ENCODE data around the gene RIPOR1. TPM values are rescaled to one million over a fixed set of nuclear protein-coding genes. Genes with fewer than 3 reads are reported as not detected.

Gene RIPOR1
- total RNA-seq, 2 donors from 2014 or later: 43.9 to 66.9 TPM

DNA sequence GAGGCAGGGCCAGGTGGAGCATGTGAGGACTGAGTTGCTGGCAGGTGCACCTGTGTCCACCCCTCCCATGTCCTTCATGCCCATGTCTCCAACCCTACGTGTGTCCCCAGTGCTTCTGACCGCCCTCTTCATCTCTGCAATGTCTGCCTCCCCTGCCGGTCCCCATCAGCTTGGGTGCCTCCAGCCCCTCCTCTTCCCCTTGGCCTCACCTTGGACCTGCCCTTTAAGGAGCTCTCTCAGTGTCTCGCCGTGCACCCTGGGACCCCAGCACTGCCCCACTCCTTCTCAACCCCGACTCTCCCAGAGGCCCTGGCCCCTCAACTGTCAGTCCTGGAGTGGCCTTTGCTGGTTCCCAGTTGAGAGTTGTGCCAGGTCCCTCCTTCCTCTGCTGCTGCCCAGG is 15.0 kb downstream of the RIPOR1 start:
- H3K4me3 ChIP-seq: no peak overlapping the region
- TF ChIP-seq, protein P1, sequence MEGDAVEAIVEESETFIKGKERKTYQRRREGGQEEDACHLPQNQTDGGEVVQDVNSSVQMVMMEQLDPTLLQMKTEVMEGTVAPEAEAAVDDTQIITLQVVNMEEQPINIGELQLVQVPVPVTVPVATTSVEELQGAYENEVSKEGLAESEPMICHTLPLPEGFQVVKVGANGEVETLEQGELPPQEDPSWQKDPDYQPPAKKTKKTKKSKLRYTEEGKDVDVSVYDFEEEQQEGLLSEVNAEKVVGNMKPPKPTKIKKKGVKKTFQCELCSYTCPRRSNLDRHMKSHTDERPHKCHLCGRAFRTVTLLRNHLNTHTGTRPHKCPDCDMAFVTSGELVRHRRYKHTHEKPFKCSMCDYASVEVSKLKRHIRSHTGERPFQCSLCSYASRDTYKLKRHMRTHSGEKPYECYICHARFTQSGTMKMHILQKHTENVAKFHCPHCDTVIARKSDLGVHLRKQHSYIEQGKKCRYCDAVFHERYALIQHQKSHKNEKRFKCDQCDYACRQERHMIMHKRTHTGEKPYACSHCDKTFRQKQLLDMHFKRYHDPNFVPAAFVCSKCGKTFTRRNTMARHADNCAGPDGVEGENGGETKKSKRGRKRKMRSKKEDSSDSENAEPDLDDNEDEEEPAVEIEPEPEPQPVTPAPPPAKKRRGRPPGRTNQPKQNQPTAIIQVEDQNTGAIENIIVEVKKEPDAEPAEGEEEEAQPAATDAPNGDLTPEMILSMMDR (IDR thresholded peaks at IDR 0.05): no peak
- H3K9me3 ChIP-seq: no peaks in the 10 kb centered on the region
- H3K27me3 ChIP-seq: no peaks in the 10 kb centered on the region
- H3K27ac ChIP-seq: no peak overlapping the region
- H3K4me1 ChIP-seq: peaks cover 0 to 74% of the 10 kb centered on the region in 2 donors
- DNase-seq (ENCODE audit: low spot score): no peak
- peaks cover 81% of the 10 kb centered on the region for H3K36me3 ChIP-seq

DNA sequence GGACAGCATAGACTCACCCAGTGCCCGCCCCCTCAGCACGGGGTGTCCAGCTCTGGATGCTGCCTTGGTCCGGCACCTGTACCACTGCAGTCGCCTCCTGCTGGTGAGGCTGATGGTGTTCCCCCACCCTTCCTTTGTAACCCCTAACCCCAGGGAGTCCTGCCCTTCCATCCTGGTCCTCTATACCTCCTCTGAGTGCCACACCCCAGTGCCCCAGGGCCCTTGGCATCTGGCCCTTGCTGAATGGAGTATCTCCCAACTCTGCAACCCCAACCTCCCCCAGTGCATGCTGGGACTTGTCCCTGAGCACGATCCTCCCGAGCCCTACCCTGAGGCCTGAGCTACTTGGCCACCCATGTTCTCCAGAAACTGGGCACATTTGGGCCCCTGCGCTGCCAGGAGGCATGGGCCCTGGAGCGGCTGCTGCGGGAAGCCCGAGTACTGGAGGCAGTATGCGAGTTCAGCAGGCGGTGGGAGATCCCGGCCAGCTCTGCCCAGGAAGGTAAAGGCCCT is 15.8 kb downstream of the RIPOR1 start:
- peaks cover 0 to 66% of the 10 kb centered on the region in 2 donors for H3K4me1 ChIP-seq
- H3K27me3 ChIP-seq: no peaks in the 10 kb centered on the region
- H3K36me3 ChIP-seq: peaks cover 85% of the 10 kb centered on the region
- H3K4me3 ChIP-seq: no peak overlapping the region
- TF ChIP-seq, protein P1 (IDR thresholded peaks at IDR 0.05): no peak
- no peak overlapping the region for H3K27ac ChIP-seq
- DNase-seq (ENCODE audit: low spot score): no peak
- no peaks in the 10 kb centered on the region for H3K9me3 ChIP-seq

DNA sequence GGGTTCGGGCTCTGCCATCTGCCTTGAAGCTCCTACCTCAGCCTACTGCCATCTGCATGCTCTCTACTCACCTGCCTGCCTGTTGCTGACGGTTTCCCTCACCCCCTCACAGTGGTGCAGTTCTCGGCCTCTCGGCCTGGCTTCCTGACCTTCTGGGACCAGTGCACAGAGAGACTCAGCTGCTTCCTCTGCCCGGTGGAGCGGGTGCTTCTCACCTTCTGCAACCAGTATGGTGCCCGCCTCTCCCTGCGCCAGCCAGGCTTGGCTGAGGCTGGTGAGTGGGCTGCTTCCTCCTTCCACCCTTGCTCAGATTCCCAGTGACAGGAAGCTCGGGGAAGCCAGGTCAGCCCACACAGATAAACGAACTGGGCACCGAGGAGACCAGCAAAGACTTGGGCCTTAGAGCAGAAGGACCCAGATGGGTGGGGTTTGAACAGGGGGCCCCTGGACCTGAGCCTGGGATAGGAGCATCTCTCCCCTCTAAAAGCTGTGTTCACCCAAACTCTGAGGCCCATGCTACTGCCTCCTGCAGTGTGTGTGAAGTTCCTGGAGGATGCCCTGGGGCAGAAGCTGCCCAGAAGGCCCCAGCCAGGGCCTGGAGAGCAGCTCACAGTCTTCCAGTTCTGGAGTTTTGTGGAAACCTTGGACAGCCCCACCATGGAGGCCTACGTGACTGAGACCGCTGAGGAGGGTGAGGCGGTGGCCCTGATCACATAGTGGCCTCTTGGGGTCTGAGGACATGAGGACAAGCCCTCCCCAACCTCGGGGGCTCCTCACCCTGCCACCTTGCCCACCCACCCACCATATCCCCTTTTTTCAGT is 16.4 kb downstream of the RIPOR1 start:
- Histone ChIP-seq H3K27me3 (no peaks in the 10 kb centered on the region), H3K4me3 (no peak overlapping the region), H3K36me3 (peaks cover 84% of the 10 kb centered on the region), H3K9me3 (no peaks in the 10 kb centered on the region), H3K27ac (no peak overlapping the region), H3K4me1 (peaks cover 0 to 64% of the 10 kb centered on the region in 2 donors)
- TF ChIP-seq, protein P1 (IDR thresholded peaks at IDR 0.05): no peak
- DNase-seq (ENCODE audit: low spot score): no peak

DNA sequence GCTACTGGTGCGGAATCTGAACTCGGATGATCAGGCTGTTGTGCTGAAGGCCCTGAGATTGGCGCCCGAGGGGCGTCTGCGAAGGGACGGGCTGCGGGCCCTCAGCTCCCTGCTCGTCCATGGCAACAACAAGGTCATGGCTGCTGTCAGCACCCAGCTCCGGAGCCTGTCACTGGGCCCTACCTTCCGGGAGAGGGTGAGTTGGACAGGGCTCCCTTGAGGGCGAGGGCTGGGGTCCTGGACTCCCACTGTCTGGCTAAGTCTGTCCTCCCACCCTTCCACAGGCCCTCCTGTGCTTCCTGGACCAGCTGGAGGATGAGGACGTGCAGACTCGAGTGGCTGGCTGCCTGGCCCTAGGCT is 17.0 kb downstream of the RIPOR1 start:
- TF ChIP-seq, protein P1 (IDR thresholded peaks at IDR 0.05): no peak
- DNase-seq (ENCODE audit: low spot score): no peak

DNA sequence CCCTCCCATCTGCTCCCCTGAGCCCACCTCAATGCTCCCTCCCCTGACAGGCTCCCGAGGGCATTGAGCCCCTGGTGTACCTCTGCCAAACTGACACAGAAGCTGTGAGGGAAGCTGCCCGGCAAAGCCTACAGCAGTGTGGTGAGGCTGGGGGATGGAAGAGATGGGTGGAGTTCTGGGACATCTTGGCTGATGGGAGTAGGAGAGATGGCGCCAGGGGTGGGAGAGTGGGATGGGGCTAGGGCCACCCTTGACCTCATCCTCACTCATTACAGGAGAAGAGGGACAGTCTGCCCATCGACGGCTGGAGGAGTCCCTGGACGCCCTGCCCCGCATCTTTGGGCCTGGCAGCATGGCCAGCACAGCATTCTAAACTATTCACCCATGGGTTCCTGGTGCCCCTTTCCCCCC is 17.5 kb downstream of the RIPOR1 start:
- TF ChIP-seq, protein P1 (IDR thresholded peaks at IDR 0.05): no peak
- no peak for DNase-seq (ENCODE audit: low spot score)
- Histone ChIP-seq H3K9me3 (no peaks in the 10 kb centered on the region), H3K36me3 (peaks cover 74% of the 10 kb centered on the region), H3K27ac (no peak overlapping the region), H3K4me3 (no peak overlapping the region), H3K27me3 (no peaks in the 10 kb centered on the region), H3K4me1 (peaks cover 0 to 59% of the 10 kb centered on the region in 2 donors)

More for the DNA sequence above, 17.0 kb downstream of the RIPOR1 start:
- H3K4me1 ChIP-seq: peaks cover 0 to 63% of the 10 kb centered on the region in 2 donors
- H3K27ac ChIP-seq: no peak overlapping the region
- no peak overlapping the region for H3K4me3 ChIP-seq
- no peaks in the 10 kb centered on the region for H3K9me3 ChIP-seq
- H3K27me3 ChIP-seq: no peaks in the 10 kb centered on the region
- peaks cover 78% of the 10 kb centered on the region for H3K36me3 ChIP-seq
